GM23338 (cell line): ENCODE measurements around the gene RAB36.

Source experiments
- CREB1 ChIP-seq: fragments of 250-450 bp; sonication (Bioruptor Pico); IDR thresholded peaks from 2 replicates; pipeline ENCODE4 v1.5.0; 2020; ENCODE audit warnings: low read depth, mild to moderate bottlenecking, moderate library complexity
- EZH2 ChIP-seq: fragments of 200-600 bp; sonication (generic); IDR thresholded peaks from one replicate; pipeline ENCODE4 v1.8.0; 2017; ENCODE audit warnings: antibody characterized with exemption, mild to moderate bottlenecking, low read depth; ENCODE audit not compliant: unreplicated experiment
- EZH2phosphoT487 ChIP-seq: fragments of 200-600 bp; sonication (generic); IDR thresholded peaks from one replicate; pipeline ENCODE4 v1.8.1; 2018; ENCODE audit warnings: antibody characterized with exemption; ENCODE audit not compliant: unreplicated experiment
- JUNB ChIP-seq: IDR thresholded peaks from one replicate; pipeline ENCODE4 v1.6.1; 2016; ENCODE audit warnings: antibody characterized with exemption; ENCODE audit not compliant: unreplicated experiment
- NANOG ChIP-seq: IDR thresholded peaks from 2 replicates; pipeline ENCODE4 v1.6.1; 2016; ENCODE audit warnings: antibody characterized with exemption, borderline replicate concordance
- POLR2AphosphoS5 ChIP-seq: IDR thresholded peaks from 2 replicates; pipeline ENCODE4 v1.6.1; 2016; ENCODE audit warnings: antibody characterized with exemption, low read depth
- STAT1 ChIP-seq: IDR thresholded peaks from one replicate; pipeline ENCODE4 v1.6.1; 2016; ENCODE audit warnings: antibody characterized with exemption; ENCODE audit not compliant: unreplicated experiment
- ZNF114 ChIP-seq: fragments of 250-450 bp; sonication (Bioruptor Pico); IDR thresholded peaks from 2 replicates; pipeline ENCODE4 v1.5.0; 2020; ENCODE audit warnings: mild to moderate bottlenecking, moderate library complexity
- ZNF331 ChIP-seq: fragments of 250-450 bp; sonication (Bioruptor Pico); IDR thresholded peaks from 2 replicates; pipeline ENCODE4 v1.5.0; 2020; ENCODE audit warnings: low read depth, mild to moderate bottlenecking, moderate library complexity
- ZNF462 ChIP-seq: fragments of 250-450 bp; sonication (Bioruptor Pico); IDR thresholded peaks from 2 replicates; pipeline ENCODE4 v1.5.0; 2020; ENCODE audit warnings: mild to moderate bottlenecking, moderate library complexity
- TF ChIP-seq, protein P1 (sequence below), 2 experiments: fragments of 200-600 bp in 1 of 2; sonication (generic) in 1 of 2; conservative IDR thresholded peaks; 2 replicates each; pipeline versions ENCODE4 v1.5.1 to v1.6.1; 2016 to 2017; ENCODE audit warnings: antibody characterized with exemption in 2 of 2, low read depth in 2 of 2, mild to moderate bottlenecking in 2 of 2, moderate library complexity in 1 of 2
- TF ChIP-seq, protein P2 (sequence below): IDR thresholded peaks from one replicate; pipeline ENCODE4 v1.6.1; 2018; ENCODE audit warnings: antibody characterized with exemption; ENCODE audit not compliant: unreplicated experiment

DNA sequence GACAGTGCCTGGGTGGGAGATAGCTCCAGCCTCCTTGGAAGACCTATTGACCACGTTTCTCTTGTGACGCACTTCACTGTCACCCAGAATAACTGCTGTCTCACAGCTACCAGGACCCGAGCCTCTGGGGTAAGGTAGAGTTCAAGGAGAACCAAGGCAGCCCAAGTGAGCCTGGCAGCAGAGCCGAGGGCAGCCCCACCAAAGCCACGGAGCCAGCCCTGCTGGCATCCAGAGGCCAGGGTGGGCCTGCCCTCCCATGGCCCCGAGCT is 36.3 kb upstream of the RAB36 start:
- TF ChIP-seq EZH2phosphoT487, result no peak
- TF ChIP-seq, protein P1, sequence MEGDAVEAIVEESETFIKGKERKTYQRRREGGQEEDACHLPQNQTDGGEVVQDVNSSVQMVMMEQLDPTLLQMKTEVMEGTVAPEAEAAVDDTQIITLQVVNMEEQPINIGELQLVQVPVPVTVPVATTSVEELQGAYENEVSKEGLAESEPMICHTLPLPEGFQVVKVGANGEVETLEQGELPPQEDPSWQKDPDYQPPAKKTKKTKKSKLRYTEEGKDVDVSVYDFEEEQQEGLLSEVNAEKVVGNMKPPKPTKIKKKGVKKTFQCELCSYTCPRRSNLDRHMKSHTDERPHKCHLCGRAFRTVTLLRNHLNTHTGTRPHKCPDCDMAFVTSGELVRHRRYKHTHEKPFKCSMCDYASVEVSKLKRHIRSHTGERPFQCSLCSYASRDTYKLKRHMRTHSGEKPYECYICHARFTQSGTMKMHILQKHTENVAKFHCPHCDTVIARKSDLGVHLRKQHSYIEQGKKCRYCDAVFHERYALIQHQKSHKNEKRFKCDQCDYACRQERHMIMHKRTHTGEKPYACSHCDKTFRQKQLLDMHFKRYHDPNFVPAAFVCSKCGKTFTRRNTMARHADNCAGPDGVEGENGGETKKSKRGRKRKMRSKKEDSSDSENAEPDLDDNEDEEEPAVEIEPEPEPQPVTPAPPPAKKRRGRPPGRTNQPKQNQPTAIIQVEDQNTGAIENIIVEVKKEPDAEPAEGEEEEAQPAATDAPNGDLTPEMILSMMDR (conservative IDR thresholded peaks at IDR 0.05; ENCODE audit: low read depth in 2 of 2), result no peak
- no peak for TF ChIP-seq STAT1
- TF ChIP-seq, protein P2, sequence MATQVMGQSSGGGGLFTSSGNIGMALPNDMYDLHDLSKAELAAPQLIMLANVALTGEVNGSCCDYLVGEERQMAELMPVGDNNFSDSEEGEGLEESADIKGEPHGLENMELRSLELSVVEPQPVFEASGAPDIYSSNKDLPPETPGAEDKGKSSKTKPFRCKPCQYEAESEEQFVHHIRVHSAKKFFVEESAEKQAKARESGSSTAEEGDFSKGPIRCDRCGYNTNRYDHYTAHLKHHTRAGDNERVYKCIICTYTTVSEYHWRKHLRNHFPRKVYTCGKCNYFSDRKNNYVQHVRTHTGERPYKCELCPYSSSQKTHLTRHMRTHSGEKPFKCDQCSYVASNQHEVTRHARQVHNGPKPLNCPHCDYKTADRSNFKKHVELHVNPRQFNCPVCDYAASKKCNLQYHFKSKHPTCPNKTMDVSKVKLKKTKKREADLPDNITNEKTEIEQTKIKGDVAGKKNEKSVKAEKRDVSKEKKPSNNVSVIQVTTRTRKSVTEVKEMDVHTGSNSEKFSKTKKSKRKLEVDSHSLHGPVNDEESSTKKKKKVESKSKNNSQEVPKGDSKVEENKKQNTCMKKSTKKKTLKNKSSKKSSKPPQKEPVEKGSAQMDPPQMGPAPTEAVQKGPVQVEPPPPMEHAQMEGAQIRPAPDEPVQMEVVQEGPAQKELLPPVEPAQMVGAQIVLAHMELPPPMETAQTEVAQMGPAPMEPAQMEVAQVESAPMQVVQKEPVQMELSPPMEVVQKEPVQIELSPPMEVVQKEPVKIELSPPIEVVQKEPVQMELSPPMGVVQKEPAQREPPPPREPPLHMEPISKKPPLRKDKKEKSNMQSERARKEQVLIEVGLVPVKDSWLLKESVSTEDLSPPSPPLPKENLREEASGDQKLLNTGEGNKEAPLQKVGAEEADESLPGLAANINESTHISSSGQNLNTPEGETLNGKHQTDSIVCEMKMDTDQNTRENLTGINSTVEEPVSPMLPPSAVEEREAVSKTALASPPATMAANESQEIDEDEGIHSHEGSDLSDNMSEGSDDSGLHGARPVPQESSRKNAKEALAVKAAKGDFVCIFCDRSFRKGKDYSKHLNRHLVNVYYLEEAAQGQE, result no peak
- TF ChIP-seq ZNF331 (CRISPR knock-in tag), result no peak
- TF ChIP-seq POLR2AphosphoS5, result no peak
- no peak for TF ChIP-seq EZH2
- TF ChIP-seq CREB1 (CRISPR knock-in tag), result no peak
- no peak for TF ChIP-seq JUNB
- no peak for TF ChIP-seq ZNF114
- TF ChIP-seq ZNF462, result no peak
- TF ChIP-seq NANOG, result no peak
